GM06990 (cell line): ENCODE data around the gene ERFL.
A peak's percentile ranks its signal among the peaks of the same experiment; 100 is the strongest.

Source experiments
- DNase-seq: peaks from one replicate; pipeline ENCODE4 v3.0.0-alpha.2; 2011; ENCODE audit not compliant: insufficient read length; ENCODE audit errors: extremely low read depth
- H3K27me3 ChIP-seq: replicated peaks from 2 replicates; pipeline ENCODE4 v1.6.0; 2011; ENCODE audit warnings: low read length; ENCODE audit not compliant: control insufficient read depth, insufficient read depth
- H3K36me3 ChIP-seq: 2 replicates; pipeline ENCODE4 v1.5.1; 2011; ENCODE audit warnings: low read length; ENCODE audit not compliant: control insufficient read depth, insufficient read depth
- H3K4me3 ChIP-seq: replicated peaks from 2 replicates; pipeline ENCODE4 v1.5.1; 2011; ENCODE audit warnings: low read depth, mild to moderate bottlenecking, control low read depth, low read length
- TF ChIP-seq, protein P1 (sequence below): IDR thresholded peaks from 2 replicates; pipeline ENCODE4 v1.5.1; 2011; ENCODE audit warnings: low read length, control low read depth, mild to moderate bottlenecking, inconsistent platforms; ENCODE audit not compliant: insufficient read depth, poor library complexity, severe bottlenecking

The ERFL gene

DNA sequence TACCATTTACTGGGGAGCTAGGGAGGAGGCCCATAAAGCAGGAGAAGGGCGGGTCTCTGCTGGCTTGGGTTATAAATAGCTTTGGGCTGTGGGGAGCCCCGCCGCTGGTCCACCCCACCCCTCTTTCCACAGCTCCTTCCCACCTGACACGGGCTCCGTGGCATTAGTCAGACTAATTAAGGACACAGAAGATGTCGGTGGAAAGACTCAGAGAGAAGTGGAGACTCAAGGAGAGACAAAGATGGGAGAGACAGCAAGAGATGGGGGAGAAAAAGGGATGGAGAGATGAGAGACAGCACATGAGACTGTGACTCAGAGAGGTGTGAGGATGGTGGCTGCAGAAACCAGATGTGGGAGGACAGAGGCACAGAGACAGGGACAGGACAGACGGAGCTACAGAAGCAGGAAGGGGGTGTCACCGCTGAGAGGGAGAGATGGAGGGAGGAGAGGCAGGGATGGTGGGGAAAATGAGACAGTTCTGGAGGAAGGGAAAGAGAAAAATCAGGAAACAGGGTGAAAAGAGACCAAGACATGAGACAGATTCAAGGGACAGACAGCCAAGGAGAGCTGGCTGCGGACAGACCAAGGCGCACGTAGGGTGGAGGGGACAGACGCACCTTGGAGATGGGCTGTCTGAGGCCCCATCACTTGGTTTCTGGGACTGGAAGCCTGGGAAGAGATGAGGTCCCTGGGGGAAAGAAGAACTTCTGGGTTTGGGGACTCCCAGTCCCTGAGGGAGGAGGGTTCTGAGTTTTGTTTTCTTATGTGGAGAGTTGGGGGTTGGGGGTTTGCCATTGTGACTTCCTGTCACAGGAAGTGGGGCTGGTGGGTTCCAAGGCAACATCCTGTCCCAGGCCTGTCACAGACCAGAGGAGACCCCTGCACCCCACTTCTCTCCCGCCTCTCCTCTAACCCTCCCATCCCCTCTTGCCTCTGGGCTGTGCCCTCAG, 41.2 kb downstream of the ERFL start:
- peaks cover 14% of the 10 kb centered on the region for H3K36me3 ChIP-seq

DNA sequence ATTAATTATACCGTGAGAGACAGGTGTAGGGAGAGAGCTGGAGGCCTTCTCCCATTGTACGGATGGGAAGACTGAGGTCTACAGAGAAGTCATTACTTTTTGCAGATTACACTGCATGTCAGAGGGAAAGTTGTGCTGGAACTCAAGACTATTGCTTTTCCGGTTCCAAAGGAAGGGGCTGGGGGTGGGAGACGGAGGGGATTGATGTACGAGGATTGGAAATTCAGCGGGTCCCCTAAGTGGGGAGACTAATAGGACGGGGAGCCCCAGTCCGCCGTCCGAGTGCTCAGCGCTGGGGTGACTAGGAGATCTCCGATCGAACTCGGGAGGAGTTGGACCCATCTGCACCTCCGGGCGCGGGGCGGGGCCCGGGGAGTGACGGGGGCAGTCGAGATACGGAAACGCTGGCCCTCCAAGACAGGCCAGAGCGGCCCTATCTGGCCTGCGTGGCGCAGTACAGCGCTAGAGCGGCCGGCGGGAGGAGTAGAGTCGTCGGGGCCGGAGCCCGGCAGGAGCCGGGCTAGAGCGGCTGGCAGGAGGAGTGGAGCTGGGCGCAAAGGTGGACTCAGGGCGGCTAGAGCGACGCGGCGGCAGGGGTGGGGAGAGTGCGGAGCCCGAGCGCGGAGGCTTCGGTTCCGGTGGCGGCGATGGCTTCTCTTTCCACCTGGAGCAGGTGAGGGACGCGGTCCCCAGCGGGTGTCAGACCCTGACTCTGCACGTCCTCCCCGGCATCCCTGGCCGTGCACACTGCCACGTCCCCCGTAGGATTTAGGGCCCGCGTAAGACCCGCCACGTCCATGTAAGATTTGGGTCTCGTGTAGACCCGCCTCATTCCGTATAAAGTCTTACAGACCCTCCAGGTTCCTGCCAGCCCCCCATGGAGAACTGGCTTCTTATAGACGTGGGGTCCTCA, 44.2 kb downstream of the ERFL start:
- TF ChIP-seq, protein P1, sequence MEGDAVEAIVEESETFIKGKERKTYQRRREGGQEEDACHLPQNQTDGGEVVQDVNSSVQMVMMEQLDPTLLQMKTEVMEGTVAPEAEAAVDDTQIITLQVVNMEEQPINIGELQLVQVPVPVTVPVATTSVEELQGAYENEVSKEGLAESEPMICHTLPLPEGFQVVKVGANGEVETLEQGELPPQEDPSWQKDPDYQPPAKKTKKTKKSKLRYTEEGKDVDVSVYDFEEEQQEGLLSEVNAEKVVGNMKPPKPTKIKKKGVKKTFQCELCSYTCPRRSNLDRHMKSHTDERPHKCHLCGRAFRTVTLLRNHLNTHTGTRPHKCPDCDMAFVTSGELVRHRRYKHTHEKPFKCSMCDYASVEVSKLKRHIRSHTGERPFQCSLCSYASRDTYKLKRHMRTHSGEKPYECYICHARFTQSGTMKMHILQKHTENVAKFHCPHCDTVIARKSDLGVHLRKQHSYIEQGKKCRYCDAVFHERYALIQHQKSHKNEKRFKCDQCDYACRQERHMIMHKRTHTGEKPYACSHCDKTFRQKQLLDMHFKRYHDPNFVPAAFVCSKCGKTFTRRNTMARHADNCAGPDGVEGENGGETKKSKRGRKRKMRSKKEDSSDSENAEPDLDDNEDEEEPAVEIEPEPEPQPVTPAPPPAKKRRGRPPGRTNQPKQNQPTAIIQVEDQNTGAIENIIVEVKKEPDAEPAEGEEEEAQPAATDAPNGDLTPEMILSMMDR: peak; percentile 29
- Histone ChIP-seq H3K4me3 (peak overlapping the region; percentile 95), H3K36me3 (peaks cover 13% of the 10 kb centered on the region), H3K27me3 (no peaks in the 10 kb centered on the region)
- DNase-seq: peak; percentile 98

More for the DNA sequence above, 41.2 kb downstream of the ERFL start:
- TF ChIP-seq, protein P1: no peak
- Histone ChIP-seq H3K27me3 (no peaks in the 10 kb centered on the region), H3K4me3 (peak overlapping the region; percentile 64)
- peak; percentile 61 for DNase-seq

DNA sequence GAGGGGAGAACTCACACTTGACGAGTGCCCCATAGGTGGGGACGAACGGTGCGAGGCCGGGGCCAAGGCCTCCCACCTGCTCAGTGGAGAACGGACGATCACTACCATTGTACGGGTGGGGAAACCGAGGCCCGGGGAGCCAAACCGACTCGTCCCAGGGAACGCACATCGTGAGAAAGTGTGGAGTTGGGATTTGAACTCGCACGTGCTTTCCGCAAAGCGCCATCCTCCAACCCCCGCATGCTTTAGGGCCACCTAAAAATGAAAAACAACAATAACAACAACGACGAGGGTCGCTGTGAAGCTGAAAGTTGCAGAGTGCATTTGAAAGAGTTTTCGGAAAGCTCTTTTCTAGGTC, 44.8 kb downstream of the ERFL start:
- TF ChIP-seq, protein P1: no peak
- DNase-seq: no peak
- Histone ChIP-seq H3K4me3 (peak overlapping the region; percentile 95), H3K27me3 (no peaks in the 10 kb centered on the region), H3K36me3 (peaks cover 12% of the 10 kb centered on the region)

DNA sequence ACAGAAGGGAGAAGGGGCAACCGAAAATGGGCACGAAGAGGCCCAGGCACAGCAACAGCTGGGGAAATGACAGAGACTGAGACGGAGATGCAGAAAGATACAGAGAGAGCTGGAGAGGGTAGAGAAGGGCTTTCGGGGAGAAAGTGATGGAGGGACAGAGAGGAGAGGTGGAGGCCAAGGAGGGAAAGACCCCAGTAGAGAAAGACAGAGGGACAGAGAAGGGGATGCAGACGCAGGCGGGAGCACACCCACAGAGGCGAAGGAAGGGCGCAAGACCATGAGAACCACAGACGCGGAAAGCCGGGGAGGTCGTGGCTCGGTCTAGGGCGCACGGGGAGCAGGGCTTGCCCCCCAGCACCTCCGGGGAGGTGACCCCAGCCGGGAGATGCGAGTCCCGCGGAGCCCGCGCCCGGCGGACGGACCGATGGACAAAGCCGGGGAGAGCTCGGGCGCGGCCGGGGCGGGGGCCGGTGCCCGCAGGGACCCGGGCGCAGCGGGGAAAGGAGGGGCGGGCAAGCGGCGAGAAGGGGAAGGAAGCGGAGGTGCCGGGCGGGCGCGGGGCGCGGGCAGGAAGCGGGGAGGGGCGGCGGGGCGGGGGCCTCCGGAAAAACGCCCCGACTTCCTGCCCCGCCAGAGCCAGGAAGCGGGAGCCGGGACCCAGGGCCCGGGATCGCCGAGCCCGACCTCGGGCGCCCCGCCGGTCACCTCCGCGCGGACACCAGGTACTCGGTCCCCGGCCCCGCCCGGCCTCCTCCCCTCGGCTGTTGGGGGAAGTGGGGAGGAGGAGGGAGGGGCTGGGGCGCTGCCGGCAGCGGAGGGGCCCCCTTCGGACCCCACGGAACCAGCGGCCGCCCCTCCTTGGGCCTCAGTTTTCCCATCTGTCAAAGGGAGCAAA, 45.4 kb downstream of the ERFL start, which contains the start of gene ARHGEF1:
Gene ARHGEF1, plus strand, starts transcription at position 617 of the 895 bp plus-strand sequence. CDS start 4,899 bp downstream, outside the sequence.
- peaks cover 13% of the 10 kb centered on the region for H3K36me3 ChIP-seq
- DNase-seq: peak; percentile 73
- H3K4me3 ChIP-seq: peak within 1 kb of the TSS; percentile 95
- H3K27me3 ChIP-seq: no peaks in the 10 kb centered on the region
- TF ChIP-seq, protein P1: no peak

DNA sequence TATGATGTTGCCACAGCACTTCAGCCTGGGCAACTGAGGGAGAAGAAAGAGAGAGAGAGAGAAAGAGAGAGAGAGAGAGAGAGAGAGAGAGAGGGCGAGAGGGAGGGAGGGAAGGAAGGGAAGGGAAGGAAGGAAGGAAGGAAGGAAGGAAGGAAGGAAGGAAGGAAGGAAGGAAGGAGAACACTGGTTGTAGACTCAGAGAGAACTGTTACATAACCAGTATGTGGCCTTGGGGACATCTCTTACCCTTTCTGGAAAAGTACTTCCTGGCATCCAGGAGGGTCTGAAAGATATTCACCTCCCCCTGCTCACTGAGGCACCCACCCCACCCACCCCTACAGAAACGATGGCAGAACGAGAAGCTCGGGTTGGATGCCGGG, 47.9 kb downstream of the ERFL start:
- no peak overlapping the region for H3K4me3 ChIP-seq
- DNase-seq: no peak
- TF ChIP-seq, protein P1: no peak
- no peaks in the 10 kb centered on the region for H3K27me3 ChIP-seq
- peaks cover 13% of the 10 kb centered on the region for H3K36me3 ChIP-seq
